DLD1 (cell line): ENCODE results near the gene COX8A.
"Not testable (repeated sequence)": the region's sequence is repeated elsewhere in the genome, so short reads cannot be mapped to it uniquely, and the experiment has no call there.

ENCODE experiments used
- in situ Hi-C: cut with HindIII; loops from 2 replicates; pipeline ENCODE4 v1.10.0; 2017; ENCODE audit warnings: low sequenced_read_pairs

The COX8A gene

GRCh38 chr11:63966444-63966843 lies 8.0 kb upstream of the COX8A start:
- in situ Hi-C loops = no loop called here

- in situ Hi-C loops = no loop called here
Observed at GRCh38 chr11:63969461-63969860, 5.0 kb upstream of the COX8A start.

GRCh38 chr11:63970902-63971301 lies 3.5 kb upstream of the COX8A start:
- in situ Hi-C loops = no loop called here

DNA sequence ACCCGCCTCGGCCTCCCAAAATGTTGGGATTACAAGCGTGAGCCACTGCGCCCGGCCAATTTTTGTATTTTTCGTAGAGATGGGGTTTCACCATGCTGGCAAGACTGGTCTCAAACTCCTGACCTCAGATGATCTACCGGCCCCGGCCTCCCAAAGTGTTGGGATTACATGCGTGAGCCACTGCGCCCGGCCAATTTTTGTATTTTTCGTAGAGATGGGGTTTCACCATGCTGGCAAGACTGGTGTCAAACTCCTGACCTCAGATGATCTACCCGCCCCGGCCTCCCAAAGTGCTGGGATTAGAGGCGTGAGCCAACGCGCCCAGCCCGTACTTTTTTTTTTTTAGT lies 535 bp upstream of the COX8A start:
- in situ Hi-C loops = not testable (repeated sequence)

DNA sequence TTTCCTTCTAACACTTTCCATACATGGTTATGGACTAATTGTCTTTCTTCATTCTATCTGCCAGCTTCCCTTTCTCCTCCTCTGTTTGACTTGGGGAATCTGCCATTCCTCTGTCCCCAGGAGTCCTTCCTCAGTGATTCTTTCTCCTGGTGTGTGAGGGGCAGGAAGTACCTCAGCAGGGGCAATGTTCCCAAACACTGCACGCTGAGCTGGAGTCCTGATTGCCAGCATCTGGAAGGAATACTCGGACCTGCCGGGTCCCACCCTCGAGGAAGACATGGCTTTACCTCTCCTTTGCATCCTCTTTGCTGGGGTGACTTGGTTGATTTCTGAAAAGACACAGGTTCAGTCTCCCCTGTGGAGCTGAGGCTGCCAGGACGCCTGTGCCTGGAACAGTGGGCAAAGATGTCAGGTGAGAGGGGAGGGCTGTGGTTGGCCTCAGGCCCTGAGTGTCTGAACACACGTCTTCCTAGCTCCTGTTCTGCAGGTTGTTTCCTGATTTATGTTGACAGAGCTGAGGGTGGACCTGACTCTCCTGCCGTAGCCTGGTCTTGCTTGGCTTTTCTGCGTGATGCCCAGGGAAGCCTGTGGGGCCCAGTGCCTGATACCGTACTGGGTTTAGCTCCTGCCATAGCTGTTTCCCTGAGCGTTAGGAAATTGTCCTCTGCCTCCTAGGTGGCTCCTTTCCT lies 4.3 kb downstream of the COX8A start:
- in situ Hi-C loops = no loop called here

DNA sequence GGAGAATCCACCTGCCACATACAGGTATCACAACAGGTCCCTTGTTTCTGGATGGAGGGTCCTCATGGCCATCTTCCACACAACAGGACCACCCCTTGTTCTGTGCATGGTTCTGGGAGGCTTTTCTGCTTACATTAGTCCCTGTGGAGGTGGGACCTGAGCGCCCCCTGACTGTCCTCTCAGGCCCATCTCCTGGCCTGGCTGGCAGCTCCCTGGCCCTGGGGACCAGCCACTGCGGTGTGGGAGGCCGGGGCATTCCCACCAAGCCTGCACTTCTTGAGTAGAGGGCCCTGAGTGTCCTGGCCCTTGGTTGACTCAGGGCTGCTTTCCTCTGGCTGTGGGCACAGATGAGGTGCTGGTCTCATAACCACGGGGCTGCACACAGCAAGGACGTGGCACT lies 5.0 kb downstream of the COX8A start:
- in situ Hi-C loops = no loop called here

GRCh38 chr11:63985812-63986155 lies 11.4 kb downstream of the COX8A start:
- in situ Hi-C loops = no loop called here

DNA sequence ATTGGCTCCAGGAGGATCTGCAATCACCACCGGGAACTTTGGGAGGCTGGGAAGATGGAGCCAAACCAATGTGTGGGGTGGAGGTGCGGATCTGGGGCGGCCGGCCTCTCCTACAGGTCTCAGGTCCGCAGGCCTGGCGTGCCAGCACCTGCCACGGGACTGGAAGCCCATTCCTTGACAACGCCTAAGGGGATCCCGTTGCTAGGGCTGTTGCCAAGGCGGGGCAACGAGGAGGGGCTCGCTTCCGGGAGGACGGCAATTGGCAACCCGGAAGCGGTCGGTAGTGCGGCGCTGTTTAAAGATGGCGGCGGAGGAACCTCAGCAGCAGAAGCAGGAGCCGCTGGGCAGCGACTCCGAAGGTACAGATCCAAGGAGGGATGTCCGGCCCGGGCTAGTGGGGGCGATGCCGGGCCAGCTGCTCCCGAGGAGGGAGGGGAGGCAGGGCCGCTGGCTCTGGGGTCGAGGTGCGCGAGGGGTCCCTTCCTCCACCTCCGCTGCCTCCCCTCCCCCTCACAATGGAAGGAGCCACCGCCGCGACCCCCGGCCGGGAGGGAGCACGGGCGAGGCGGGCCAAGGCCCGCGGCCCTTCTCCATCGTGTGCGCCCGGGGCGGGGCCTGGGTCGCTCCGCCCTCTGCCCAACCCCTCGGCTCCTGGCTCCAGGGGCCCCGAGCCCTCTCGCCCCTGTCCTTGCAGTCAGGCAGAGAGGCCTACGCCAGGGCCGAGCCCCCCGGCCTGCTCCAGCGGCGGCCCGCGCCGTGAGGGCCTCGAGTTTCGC lies 11.9 kb downstream of the COX8A start, which contains the start of gene OTUB1:
Gene OTUB1 (plus strand): TSS at position 283 of the 776 bp plus-strand sequence. CDS start 19 bp downstream, at position 302.
- in situ Hi-C loops = no loop called here

GRCh38 chr11:63986932-63987513 lies 12.6 kb downstream of the COX8A start:
- in situ Hi-C loops = no loop called here

GRCh38 chr11:63991558-63991957 lies 17.1 kb downstream of the COX8A start:
- in situ Hi-C loops = no loop called here

DNA sequence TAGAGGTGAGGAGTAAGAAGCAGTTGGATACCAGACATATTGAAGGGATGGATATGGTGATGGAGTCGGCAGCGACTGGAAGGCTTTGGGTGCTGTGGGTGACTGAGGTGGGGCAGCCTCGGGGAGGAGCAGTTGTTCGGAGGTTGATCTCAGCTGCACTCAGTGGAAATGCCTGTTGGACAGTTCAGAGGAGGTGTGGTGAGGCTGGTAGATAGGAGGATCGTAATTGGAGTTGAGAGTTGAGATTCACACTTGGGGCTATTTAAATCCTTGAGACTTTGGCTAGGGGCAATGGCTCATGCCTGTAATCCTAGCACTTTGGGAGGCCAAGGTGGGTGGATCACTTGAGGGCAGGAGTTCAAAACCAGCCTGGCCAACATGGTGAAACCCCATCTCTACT lies 18.7 kb downstream of the COX8A start:
- in situ Hi-C loops = no loop called here

DNA sequence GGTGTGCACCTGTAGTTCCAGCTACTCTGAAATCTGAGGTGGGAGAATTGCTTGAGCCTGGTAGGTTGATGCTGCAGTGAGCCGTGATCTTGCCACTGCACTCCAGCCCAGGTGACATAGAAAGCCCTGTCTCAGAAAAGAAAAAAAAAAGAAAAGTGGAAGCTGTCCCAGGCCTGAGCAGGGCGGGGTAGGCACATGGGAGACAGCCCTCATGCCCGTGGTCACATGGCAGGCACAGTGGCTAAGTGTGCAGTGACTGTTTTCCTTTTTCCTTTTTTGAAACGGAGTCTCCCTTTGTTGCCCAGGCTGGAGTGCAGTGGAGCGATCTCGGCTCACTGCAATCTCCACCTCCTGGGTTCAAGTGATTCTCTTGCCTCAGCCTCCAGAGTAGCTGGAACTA lies 19.6 kb downstream of the COX8A start:
- in situ Hi-C loops = no loop called here

- in situ Hi-C loops = no loop called here
Observed at GRCh38 chr11:63996512-63996911, 22.1 kb downstream of the COX8A start.

DNA sequence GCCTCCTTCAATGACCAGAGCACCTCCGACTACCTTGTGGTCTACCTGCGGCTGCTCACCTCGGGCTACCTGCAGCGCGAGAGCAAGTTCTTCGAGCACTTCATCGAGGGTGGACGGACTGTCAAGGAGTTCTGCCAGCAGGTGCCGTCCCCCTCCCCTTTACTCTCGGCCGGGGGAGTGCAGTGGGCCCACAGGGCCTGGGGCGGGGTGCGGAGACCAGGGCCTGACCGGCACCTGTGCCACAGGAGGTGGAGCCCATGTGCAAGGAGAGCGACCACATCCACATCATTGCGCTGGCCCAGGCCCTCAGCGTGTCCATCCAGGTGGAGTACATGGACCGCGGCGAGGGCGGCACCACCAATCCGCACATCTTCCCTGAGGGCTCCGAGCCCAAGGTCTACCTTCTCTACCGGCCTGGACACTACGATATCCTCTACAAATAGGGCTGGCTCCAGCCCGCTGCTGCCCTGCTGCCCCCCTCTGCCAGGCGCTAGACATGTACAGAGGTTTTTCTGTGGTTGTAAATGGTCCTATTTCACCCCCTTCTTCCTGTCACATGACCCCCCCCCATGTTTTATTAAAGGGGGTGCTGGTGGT lies 22.8 kb downstream of the COX8A start:
- in situ Hi-C loops = no loop called here

DNA sequence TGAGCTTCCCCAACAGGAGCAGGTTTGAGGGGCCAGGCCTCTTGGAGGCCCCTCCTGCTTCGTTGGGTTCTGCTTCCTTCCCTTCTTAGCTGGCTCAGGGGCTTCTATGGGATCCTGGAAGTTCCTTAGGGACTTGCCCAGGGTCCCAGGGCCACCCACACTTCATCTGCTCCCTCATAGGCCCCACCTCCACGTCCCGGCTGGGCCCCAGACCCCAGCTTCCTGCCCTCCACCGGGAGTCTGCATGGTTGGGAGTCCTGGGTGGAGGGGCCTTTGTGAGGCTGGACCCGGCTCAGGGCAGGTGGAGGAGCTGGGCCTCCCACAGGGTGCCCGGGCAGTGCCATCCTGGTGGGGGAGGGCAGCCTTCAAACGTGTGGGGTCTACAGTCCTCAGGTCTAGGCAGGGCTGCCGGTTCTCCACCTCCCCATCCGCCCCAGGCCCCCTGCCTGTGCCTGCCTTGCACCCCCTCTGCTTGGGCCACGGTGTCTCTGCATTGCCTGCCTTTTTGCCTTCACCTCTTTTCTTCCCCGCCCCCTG lies 23.4 kb downstream of the COX8A start:
- in situ Hi-C loops = no loop called here

DNA sequence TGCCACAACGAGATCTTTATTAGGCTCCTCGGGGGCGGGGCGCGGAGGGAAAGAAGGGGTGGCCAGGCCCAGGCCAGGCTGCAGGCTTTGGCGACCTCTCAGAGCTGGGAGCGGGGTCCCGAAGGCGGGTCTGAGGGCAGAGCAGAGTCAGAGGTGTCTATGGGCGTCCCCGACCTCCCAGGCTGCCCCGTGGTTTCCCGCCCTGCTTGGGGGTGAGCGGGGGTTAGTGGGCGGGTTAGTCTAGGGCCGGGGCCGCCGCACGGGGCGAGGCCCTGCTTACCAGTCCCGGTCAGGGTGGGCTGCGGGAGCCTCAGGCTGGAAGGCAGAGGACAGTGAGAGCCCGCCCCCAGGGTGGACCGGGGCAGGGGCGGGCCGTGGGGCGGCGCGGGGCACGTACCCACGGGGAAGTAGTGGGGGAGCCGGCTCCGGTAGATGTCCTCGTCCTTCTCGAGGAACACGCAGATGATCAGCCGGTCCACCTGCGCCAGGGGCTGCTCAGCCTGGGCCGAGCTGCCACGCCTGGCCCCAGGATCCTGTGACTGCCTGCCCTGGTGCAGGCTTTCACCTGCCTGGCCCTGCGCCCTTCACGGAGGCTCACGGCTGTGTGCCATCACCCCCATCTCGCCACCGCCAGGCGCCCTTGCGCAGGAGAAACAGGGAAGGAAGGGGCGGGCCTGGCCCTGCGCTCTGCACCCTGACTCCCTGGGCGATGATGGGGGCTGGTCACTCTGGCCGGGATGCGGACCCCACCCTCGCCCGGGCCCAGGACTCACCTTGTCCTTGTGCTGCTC lies 24.3 kb downstream of the COX8A start:
- in situ Hi-C loops = no loop called here

- in situ Hi-C loops = loop anchor here (10.0 kb wide), 2 partner anchors 45 to 135 kb away; no protein-coding TSS in a partner anchor
Observed at GRCh38 chr11:63999349-64000025, 25.1 kb downstream of the COX8A start.

DNA sequence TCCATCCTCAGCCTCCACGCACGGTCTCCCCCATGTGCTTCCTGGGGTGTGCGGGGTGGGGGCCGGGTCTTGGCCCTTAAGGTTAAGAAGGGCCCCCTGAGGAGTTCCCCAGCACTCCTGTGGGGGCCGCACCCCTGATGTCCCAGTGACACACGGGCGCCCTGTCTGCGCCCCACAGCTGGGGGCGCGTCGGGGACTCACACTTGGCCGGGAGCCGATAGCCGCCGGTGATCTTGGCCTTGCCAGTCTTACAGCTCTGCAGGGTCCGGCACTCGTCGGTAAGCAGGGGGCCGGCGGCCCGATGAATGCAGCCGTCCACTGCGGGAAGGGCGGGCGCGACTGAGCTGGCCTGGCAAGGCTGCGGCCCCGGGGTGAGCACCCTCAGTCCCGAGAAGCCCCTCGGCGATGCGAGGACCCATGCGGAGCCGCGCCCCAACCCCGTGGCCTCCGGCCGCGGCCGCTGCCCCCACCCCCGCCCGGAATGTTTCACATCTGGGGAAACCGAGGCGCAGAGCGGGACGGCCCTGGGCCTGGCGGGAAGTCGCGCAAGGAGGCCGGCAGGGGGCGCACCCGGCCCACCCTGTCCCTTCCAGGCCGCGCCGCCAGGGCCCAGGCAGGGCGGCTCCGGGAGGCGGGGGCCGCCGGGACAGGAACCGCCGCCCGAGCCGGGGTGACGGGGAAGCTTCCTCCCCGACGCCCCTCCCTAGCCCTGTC lies 25.8 kb downstream of the COX8A start:
- in situ Hi-C loops = loop anchor here (10.0 kb wide), 2 partner anchors 45 to 135 kb away; no protein-coding TSS in a partner anchor

- in situ Hi-C loops = loop anchor here (10.0 kb wide), 2 partner anchors 46 to 134 kb away; no protein-coding TSS in a partner anchor
Observed at GRCh38 chr11:64000740-64001483, 26.5 kb downstream of the COX8A start.
